SK-N-MC (cell line): ENCODE measurements around the gene ARMC8.

Experiments
- EZH2 ChIP-seq: fragments of 200-600 bp; sonication (generic); IDR thresholded peaks from one replicate; pipeline ENCODE4 v1.6.1; 2017; ENCODE audit warnings: antibody characterized with exemption
- FOXP2 ChIP-seq: optimal IDR thresholded peaks from 2 replicates; pipeline ENCODE3; 2011; ENCODE audit warnings: mild to moderate bottlenecking, moderate library complexity; ENCODE audit not compliant: insufficient read depth; ENCODE audit errors: extremely low read length, control extremely low read depth
- POLR2AphosphoS5 ChIP-seq: IDR thresholded peaks from 2 replicates; pipeline ENCODE4 v1.6.1; 2012; ENCODE audit warnings: mild to moderate bottlenecking, low read depth, low read length, borderline replicate concordance

GRCh38 chr3:138184994-138185393 lies 2.1 kb upstream of the ARMC8 start:
- TF ChIP-seq POLR2AphosphoS5: no peak
- TF ChIP-seq EZH2: no peak
- no peak for TF ChIP-seq FOXP2
